Karpas-422 (cell line): ENCODE measurements around the gene LIN28B. TPM values are rescaled to one million over a fixed set of nuclear protein-coding genes. Genes with fewer than 3 reads are reported as not detected.
"Not testable (repeated sequence)": the region's sequence is repeated elsewhere in the genome, so short reads cannot be mapped to it uniquely, and the experiment has no call there.

Experiments used
- DNase-seq: peaks from one replicate; pipeline ENCODE4 v3.0.0-alpha.2; 2015
- H2AFZ ChIP-seq: fragments of 200-600 bp; sonication (generic); 2 replicates; pipeline ENCODE4 v1.6.1; 2014; ENCODE audit warnings: antibody characterized with exemption, low read length, mixed read lengths
- H3K27ac ChIP-seq: fragments of 200-600 bp; sonication (generic); 2 replicates; pipeline ENCODE4 v1.5.1; 2014; ENCODE audit warnings: mild to moderate bottlenecking, low read length, moderate library complexity
- H3K27me3 ChIP-seq: fragments of 200-600 bp; sonication (generic); 2 replicates; pipeline ENCODE4 v1.6.1; 2014; ENCODE audit warnings: low read length, mixed read lengths
- H3K36me3 ChIP-seq: fragments of 200-600 bp; sonication (generic); 2 replicates; pipeline ENCODE4 v1.6.1; 2014; ENCODE audit warnings: low read length, mixed read lengths; ENCODE audit not compliant: insufficient read depth
- H3K4me1 ChIP-seq: fragments of 200-600 bp; sonication (generic); 2 replicates; pipeline ENCODE4 v1.6.1; 2014; ENCODE audit warnings: mild to moderate bottlenecking, low read length, mixed read lengths
- H3K4me2 ChIP-seq: fragments of 200-600 bp; sonication (generic); 2 replicates; pipeline ENCODE4 v1.6.1; 2014; ENCODE audit warnings: low read length, low read depth, mild to moderate bottlenecking; ENCODE audit not compliant: poor library complexity, severe bottlenecking
- H3K4me3 ChIP-seq: fragments of 200-600 bp; sonication (generic); 2 replicates; pipeline ENCODE4 v1.5.1; 2014; ENCODE audit warnings: mild to moderate bottlenecking, antibody characterized with exemption, low read length, mixed read lengths
- H3K79me2 ChIP-seq: fragments of 200-600 bp; sonication (generic); 2 replicates; pipeline ENCODE4 v1.6.1; 2014; ENCODE audit warnings: mild to moderate bottlenecking, low read length, mixed read lengths
- H3K9ac ChIP-seq: fragments of 200-600 bp; sonication (generic); 2 replicates; pipeline ENCODE4 v1.6.0; 2014; ENCODE audit warnings: low read length
- H3K9me2 ChIP-seq: fragments of 200-600 bp; sonication (generic), shearing (Covaris generic); replicated peaks from 2 replicates; pipeline ENCODE4 v1.6.0; 2014; ENCODE audit warnings: mild to moderate bottlenecking, low read length, moderate library complexity; ENCODE audit not compliant: insufficient read depth
- H3K9me3 ChIP-seq: fragments of 300-700, 200-600 bp; sonication (generic); 2 replicates; pipeline ENCODE4 v1.6.1; 2014; ENCODE audit warnings: low read length, mixed read lengths
- H4K20me1 ChIP-seq: fragments of 200-600 bp; sonication (generic); 2 replicates; pipeline ENCODE4 v1.6.1; 2014; ENCODE audit warnings: mild to moderate bottlenecking, antibody characterized with exemption, low read length, low read depth; ENCODE audit not compliant: insufficient read depth
- total RNA-seq: library from RNA; depleted of rRNA; stranded (reverse); fragments of >200 nt; shearing (Covaris generic); gene quantifications from 2 replicates; pipeline ENCODE4 v1.2.3, GENCODE V29; 2014; ENCODE audit warnings: low replicate concordance

LIN28B gene
- total RNA-seq, 1 experiment from 2014 or later = 21.4 TPM

- Histone ChIP-seq H2AFZ (no peak overlapping the region), H3K4me2 (peak overlapping the region; percentile 85), H3K36me3 (0 out of 2 replicates have a peak, but pooled peaks cover 2% of the 10 kb centered on the region), H3K4me3 (peak overlapping the region; percentile 67), H3K27me3 (no peaks in the 10 kb centered on the region), H3K9me2 (no peaks in the 10 kb centered on the region), H3K27ac (peak overlapping the region; percentile 90; the same call in 1 of the 2 replicates), H3K9me3 (no peaks in the 10 kb centered on the region), H3K9ac (peak overlapping the region; percentile 75), H3K4me1 (peaks cover 33% of the 10 kb centered on the region), H4K20me1 (no peaks in the 10 kb centered on the region), H3K79me2 (peaks cover 57% of the 10 kb centered on the region)
- peak; percentile 61 for DNase-seq
Measured at GRCh38 chr6:104959026-104959858, 2.3 kb downstream of the LIN28B start.

GRCh38 chr6:104969108-104969507, 12.2 kb downstream of the LIN28B start:
- Histone ChIP-seq H4K20me1 (no peaks in the 10 kb centered on the region), H3K4me3 (no peak overlapping the region), H3K36me3 (peaks cover 5% of the 10 kb centered on the region; the same call in 1 of the 2 replicates), H2AFZ (no peak overlapping the region), H3K27me3 (no peaks in the 10 kb centered on the region), H3K9ac (no peak overlapping the region), H3K79me2 (peaks cover 92% of the 10 kb centered on the region), H3K27ac (no peak overlapping the region), H3K9me3 (no peaks in the 10 kb centered on the region), H3K4me2 (no peak overlapping the region), H3K9me2 (no peaks in the 10 kb centered on the region), H3K4me1 (peaks cover 50% of the 10 kb centered on the region)
- DNase-seq = no peak

GRCh38 chr6:104969785-104970581, 13.1 kb downstream of the LIN28B start:
- Histone ChIP-seq H3K4me2 (no peak overlapping the region), H3K27ac (no peak overlapping the region), H4K20me1 (no peaks in the 10 kb centered on the region), H3K4me3 (no peak overlapping the region), H3K9me3 (no peaks in the 10 kb centered on the region), H2AFZ (no peak overlapping the region), H3K9ac (no peak overlapping the region), H3K27me3 (no peaks in the 10 kb centered on the region), H3K9me2 (no peaks in the 10 kb centered on the region), H3K4me1 (peaks cover 42% of the 10 kb centered on the region), H3K79me2 (peaks cover 83% of the 10 kb centered on the region), H3K36me3 (peaks cover 5% of the 10 kb centered on the region; the same call in 1 of the 2 replicates)
- DNase-seq = no peak

- H3K27ac ChIP-seq = no peak overlapping the region
- H3K9me2 ChIP-seq = no peaks in the 10 kb centered on the region
- no peak overlapping the region for H3K4me3 ChIP-seq
- peaks cover 82% of the 10 kb centered on the region for H3K79me2 ChIP-seq
- H3K9me3 ChIP-seq = no peaks in the 10 kb centered on the region
- no peaks in the 10 kb centered on the region for H3K27me3 ChIP-seq
- no peak overlapping the region for H2AFZ ChIP-seq
- DNase-seq = no peak
- no peaks in the 10 kb centered on the region for H4K20me1 ChIP-seq
- peaks cover 5% of the 10 kb centered on the region; the same call in 1 of the 2 replicates for H3K36me3 ChIP-seq
- peaks cover 22% of the 10 kb centered on the region for H3K4me1 ChIP-seq
- H3K4me2 ChIP-seq = no peak overlapping the region
- no peak overlapping the region for H3K9ac ChIP-seq
Measured at GRCh38 chr6:104973404-104973803, 16.5 kb downstream of the LIN28B start.

- Histone ChIP-seq H3K36me3 (no peaks in the 10 kb centered on the region), H3K9ac (no peak overlapping the region), H2AFZ (no peak overlapping the region), H4K20me1 (no peaks in the 10 kb centered on the region), H3K4me3 (no peak overlapping the region), H3K27ac (no peak overlapping the region), H3K4me2 (no peak overlapping the region), H3K9me3 (no peaks in the 10 kb centered on the region), H3K79me2 (peaks cover 73% of the 10 kb centered on the region), H3K9me2 (no peaks in the 10 kb centered on the region), H3K4me1 (peaks cover 37% of the 10 kb centered on the region), H3K27me3 (no peaks in the 10 kb centered on the region)
- DNase-seq = no peak
Measured at GRCh38 chr6:104983296-104983695, 26.4 kb downstream of the LIN28B start.

GRCh38 chr6:104983776-104984175, 26.9 kb downstream of the LIN28B start:
- Histone ChIP-seq H3K79me2 (peaks cover 74% of the 10 kb centered on the region), H3K36me3 (no peaks in the 10 kb centered on the region)
- no peak for DNase-seq

GRCh38 chr6:104984831-104985230, 27.9 kb downstream of the LIN28B start:
- Histone ChIP-seq H2AFZ (no peak overlapping the region), H3K9me3 (no peaks in the 10 kb centered on the region), H3K27me3 (no peaks in the 10 kb centered on the region), H3K9ac (no peak overlapping the region), H3K9me2 (no peaks in the 10 kb centered on the region), H3K27ac (no peak overlapping the region), H4K20me1 (no peaks in the 10 kb centered on the region), H3K36me3 (no peaks in the 10 kb centered on the region), H3K4me1 (peaks cover 31% of the 10 kb centered on the region), H3K4me3 (no peak overlapping the region), H3K4me2 (no peak overlapping the region), H3K79me2 (peaks cover 81% of the 10 kb centered on the region)
- DNase-seq = no peak

More at GRCh38 chr6:104983776-104984175, 26.9 kb downstream of the LIN28B start:
- no peak overlapping the region for H2AFZ ChIP-seq
- H3K9me2 ChIP-seq = no peaks in the 10 kb centered on the region
- no peak overlapping the region for H3K27ac ChIP-seq
- no peaks in the 10 kb centered on the region for H3K9me3 ChIP-seq
- H3K4me2 ChIP-seq = no peak overlapping the region
- H3K9ac ChIP-seq = no peak overlapping the region
- no peak overlapping the region for H3K4me3 ChIP-seq
- H3K27me3 ChIP-seq = no peaks in the 10 kb centered on the region
- H3K4me1 ChIP-seq = peaks cover 37% of the 10 kb centered on the region
- H4K20me1 ChIP-seq = no peaks in the 10 kb centered on the region

GRCh38 chr6:104985875-104986274, 29.0 kb downstream of the LIN28B start:
- not testable (repeated sequence) for H3K36me3 ChIP-seq, H3K4me2 ChIP-seq, H3K4me3 ChIP-seq, H3K9me2 ChIP-seq, H4K20me1 ChIP-seq, H2AFZ ChIP-seq, H3K9me3 ChIP-seq, H3K27me3 ChIP-seq, H3K9ac ChIP-seq
- Histone ChIP-seq H3K79me2 (peaks cover 78% of the 10 kb centered on the region), H3K27ac (peak overlapping the region; percentile 31; the same call in 1 of the 2 replicates), H3K4me1 (peaks cover 20% of the 10 kb centered on the region)
- DNase-seq = peak; percentile 44
